ENCODE measurements around the gene KIAA1671.
A peak's percentile ranks its signal among the peaks of the same experiment; 100 is the strongest.

The KIAA1671 gene

GRCh38 chr22:24994070-24994763, 41.7 kb downstream of the KIAA1671 start:
- DNase-seq (ENCODE audit: low read depth), result peak; percentile 78
- no peak overlapping the region for H3K4me3 ChIP-seq (ENCODE audit: low read depth, low read length)
- TF ChIP-seq, protein P1, sequence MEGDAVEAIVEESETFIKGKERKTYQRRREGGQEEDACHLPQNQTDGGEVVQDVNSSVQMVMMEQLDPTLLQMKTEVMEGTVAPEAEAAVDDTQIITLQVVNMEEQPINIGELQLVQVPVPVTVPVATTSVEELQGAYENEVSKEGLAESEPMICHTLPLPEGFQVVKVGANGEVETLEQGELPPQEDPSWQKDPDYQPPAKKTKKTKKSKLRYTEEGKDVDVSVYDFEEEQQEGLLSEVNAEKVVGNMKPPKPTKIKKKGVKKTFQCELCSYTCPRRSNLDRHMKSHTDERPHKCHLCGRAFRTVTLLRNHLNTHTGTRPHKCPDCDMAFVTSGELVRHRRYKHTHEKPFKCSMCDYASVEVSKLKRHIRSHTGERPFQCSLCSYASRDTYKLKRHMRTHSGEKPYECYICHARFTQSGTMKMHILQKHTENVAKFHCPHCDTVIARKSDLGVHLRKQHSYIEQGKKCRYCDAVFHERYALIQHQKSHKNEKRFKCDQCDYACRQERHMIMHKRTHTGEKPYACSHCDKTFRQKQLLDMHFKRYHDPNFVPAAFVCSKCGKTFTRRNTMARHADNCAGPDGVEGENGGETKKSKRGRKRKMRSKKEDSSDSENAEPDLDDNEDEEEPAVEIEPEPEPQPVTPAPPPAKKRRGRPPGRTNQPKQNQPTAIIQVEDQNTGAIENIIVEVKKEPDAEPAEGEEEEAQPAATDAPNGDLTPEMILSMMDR (IDR thresholded peaks at IDR 0.05; ENCODE audit: control insufficient read depth, extremely low read depth, insufficient read depth), result peak; percentile 61

GRCh38 chr22:24995649-24996180, 43.2 kb downstream of the KIAA1671 start:
- TF ChIP-seq, protein P1 (IDR thresholded peaks at IDR 0.05; ENCODE audit: control insufficient read depth, extremely low read depth, insufficient read depth), result no peak
- no peak for DNase-seq (ENCODE audit: low read depth)
- H3K4me3 ChIP-seq (ENCODE audit: low read depth, low read length), result no peak overlapping the region

DNA sequence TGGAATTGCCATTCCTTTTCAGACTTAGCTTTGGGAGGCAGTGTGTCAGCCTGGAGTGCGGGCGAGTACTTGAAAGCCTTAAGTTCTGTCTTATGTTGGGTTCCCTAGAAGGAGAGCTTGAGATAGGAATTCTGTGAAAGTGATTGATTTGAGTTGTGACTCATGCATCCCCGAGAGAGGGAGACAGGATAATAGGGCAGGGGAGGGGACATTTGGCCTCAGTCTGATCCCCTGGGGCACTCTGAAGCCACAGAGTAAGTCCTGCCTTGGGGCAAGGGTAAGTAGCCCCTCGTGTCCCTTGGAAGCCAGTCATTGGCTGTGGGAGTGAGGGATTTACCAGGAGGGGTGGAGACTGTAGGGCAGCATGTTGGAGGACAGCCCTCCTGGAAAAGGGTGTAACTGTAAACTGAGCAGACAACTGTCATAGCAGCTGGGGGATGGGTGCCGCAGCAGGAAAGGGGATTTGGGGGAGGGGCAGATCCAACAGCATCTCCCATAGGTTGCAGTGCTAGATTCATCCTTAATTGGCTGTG, 44.0 kb downstream of the KIAA1671 start:
- TF ChIP-seq, protein P1 (IDR thresholded peaks at IDR 0.05; ENCODE audit: control insufficient read depth, extremely low read depth, insufficient read depth), result no peak
- H3K4me3 ChIP-seq (ENCODE audit: low read depth, low read length), result no peak overlapping the region
- no peak for DNase-seq (ENCODE audit: low read depth)

DNA sequence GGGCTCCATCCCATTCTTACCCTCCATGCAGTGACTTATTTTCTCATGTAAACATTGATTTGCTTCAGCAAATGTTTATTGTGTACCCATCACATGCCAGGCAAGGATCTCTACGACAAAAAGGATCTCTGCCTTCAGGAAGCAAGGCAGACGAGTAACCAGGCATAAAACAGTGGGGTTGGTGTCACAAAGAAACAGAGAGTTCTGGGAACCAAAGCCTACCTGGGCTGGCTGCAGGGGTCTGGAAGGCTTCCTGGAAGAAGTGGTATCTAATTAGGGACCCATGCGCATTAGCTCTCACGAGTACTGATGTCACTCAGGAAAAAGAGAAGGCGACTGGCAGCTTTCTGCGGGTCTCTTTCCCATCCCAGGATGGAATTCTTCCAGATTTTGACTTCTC, 44.5 kb downstream of the KIAA1671 start:
- TF ChIP-seq, protein P1 (IDR thresholded peaks at IDR 0.05; ENCODE audit: control insufficient read depth, extremely low read depth, insufficient read depth), result no peak
- H3K4me3 ChIP-seq (ENCODE audit: low read depth, low read length), result no peak overlapping the region
- no peak for DNase-seq (ENCODE audit: low read depth)

DNA sequence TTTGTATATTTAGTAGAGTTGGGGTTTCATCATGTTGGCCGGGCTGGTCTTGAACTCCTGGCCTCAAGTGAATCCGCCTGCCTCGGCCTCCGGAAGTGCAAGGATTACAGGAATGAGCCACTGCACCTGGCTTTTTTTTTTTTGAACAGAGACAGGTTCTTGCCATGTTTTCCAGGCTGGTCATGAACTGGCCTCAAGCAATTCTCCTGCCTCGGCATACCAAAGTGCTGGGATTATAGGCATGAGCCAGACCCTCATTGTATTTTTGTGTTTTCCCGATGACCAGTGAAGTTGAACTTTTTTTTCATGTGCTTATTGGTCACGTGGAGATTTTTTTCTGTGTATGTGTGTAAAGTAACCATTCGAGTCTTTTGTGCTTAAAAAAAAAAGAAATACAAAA, 48.2 kb downstream of the KIAA1671 start:
- H3K4me3 ChIP-seq (ENCODE audit: low read depth, low read length), result no peak overlapping the region
- TF ChIP-seq, protein P1 (IDR thresholded peaks at IDR 0.05; ENCODE audit: control insufficient read depth, extremely low read depth, insufficient read depth), result no peak
- no peak for DNase-seq (ENCODE audit: low read depth)

DNA sequence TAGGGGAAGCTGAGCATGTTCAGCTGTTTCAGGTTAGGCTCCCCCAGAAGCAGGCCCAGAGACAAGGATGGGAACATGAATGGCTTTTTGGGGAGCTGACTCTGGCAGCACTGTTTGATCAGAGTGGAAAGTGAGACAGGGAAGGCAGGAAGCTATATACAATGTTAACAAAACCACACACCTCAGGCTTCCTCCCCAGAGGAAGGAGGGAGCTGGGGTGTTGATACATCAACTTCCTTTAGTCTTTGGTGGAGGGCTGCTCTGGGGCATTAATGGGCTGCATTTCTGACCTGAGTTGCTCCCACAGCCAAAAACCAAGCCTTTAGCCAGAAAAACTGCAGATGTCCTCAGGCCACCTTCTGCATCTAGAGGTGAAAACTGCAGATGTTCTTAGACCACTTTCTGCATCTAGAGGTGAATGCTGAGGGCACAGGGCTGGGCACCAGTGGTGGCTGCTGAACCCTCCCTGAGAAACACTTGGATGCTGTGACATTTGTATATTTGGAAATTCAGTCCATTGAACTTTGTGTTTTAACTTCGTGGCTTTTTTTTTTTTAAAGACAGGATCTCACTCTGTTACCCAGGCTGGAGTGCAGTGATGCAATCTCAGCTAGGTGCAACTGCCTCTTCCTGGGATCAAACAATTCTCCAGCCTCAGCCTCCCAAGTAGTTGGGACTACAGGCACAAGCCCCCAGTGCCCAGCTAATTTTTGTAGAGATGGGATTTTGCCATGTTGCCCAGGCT, 49.9 kb downstream of the KIAA1671 start:
- TF ChIP-seq, protein P1 (IDR thresholded peaks at IDR 0.05; ENCODE audit: control insufficient read depth, extremely low read depth, insufficient read depth), result no peak
- no peak for DNase-seq (ENCODE audit: low read depth)
- H3K4me3 ChIP-seq (ENCODE audit: low read depth, low read length), result no peak overlapping the region
